Measurements from ENCODE around the gene PES1. TPM values are rescaled to one million over a fixed set of nuclear protein-coding genes. Genes with fewer than 3 reads are reported as not detected.
"Not testable (repeated sequence)": the region's sequence is repeated elsewhere in the genome, so short reads cannot be mapped to it uniquely, and the experiment has no call there.

Gene PES1
- total RNA-seq, 4 donors from 2014 or later: 45.3 to 67.0 (median 58.4) TPM

DNA sequence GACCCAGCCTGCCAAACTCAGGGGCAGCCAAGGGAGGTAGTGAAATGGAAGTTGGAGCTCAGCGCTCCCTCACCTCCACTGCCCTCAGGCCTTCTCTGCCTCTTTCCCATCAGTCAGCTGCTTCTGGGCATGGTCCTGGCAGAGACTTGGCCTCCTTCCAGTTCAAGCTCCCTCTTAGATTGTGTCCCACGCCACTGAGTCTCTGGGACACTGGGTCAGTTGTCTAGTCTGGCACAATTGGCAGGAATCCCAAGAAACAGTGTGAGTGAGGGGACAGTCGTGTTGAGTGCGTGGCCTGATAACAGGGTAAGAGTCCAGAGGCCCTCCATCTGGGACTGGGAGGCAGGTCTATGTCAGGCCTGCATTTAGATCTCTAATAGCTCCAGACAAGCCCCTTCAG, 36.8 kb upstream of the PES1 start:
- Histone ChIP-seq H3K4me1 (no peaks in the 10 kb centered on the region), H3K27ac (no peak overlapping the region), H3K36me3 (no peaks in the 10 kb centered on the region), H3K9me3 (no peaks in the 10 kb centered on the region), H3K4me3 (no peak overlapping the region), H3K27me3 (no peaks in the 10 kb centered on the region)
- no peak for DNase-seq
- intact Hi-C loops (cut with DNase I): no loop called here
- no peak for TF ChIP-seq POLR2A (IDR thresholded peaks at IDR 0.05)
- TF ChIP-seq, protein P1, sequence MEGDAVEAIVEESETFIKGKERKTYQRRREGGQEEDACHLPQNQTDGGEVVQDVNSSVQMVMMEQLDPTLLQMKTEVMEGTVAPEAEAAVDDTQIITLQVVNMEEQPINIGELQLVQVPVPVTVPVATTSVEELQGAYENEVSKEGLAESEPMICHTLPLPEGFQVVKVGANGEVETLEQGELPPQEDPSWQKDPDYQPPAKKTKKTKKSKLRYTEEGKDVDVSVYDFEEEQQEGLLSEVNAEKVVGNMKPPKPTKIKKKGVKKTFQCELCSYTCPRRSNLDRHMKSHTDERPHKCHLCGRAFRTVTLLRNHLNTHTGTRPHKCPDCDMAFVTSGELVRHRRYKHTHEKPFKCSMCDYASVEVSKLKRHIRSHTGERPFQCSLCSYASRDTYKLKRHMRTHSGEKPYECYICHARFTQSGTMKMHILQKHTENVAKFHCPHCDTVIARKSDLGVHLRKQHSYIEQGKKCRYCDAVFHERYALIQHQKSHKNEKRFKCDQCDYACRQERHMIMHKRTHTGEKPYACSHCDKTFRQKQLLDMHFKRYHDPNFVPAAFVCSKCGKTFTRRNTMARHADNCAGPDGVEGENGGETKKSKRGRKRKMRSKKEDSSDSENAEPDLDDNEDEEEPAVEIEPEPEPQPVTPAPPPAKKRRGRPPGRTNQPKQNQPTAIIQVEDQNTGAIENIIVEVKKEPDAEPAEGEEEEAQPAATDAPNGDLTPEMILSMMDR (IDR thresholded peaks at IDR 0.05): no peak
- WGBS, 2 donors: 87 to 100% methylated on average over 1 to 2 of the region's 4 CpGs

DNA sequence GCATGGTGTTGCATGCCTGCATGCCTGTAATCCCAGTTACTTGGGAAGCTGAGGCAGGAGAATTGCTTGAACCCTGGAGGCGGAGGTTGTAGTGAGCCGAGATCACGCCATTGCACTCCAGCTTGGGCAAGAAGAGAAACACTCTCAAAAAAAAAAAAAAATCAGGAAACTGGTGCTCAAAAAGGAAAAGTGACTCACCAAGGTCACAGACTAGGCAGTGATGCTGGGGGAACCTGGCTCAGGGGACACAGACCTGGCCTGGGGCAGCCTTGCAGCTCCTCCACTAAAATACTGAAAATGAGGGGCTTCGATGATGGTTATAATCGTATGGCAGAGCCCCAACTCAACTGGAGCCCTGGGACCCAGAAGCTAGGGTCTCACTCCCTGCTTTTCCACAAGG, 35.8 kb upstream of the PES1 start:
- no peak for DNase-seq
- intact Hi-C loops (cut with DNase I): no loop called here
- WGBS, 2 donors: 81 to 87% methylated on average over 5 of the region's 5 CpGs

DNA sequence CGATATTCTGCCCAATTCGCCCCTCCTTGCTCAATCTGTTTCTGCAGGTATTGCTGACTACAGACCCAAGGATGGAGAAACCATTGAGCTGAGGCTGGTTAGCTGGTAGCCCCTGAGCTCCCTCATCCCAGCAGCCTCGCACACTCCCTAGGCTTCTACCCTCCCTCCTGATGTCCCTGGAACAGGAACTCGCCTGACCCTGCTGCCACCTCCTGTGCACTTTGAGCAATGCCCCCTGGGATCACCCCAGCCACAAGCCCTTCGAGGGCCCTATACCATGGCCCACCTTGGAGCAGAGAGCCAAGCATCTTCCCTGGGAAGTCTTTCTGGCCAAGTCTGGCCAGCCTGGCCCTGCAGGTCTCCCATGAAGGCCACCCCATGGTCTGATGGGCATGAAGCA, 34.7 kb upstream of the PES1 start:
- 82 to 84% methylated on average over 4 to 5 of the region's 5 CpGs for WGBS, 2 donors
- no peaks in the 10 kb centered on the region for H3K9me3 ChIP-seq
- intact Hi-C loops (cut with DNase I): no loop called here

More for the DNA sequence above, 35.8 kb upstream of the PES1 start:
- H3K9me3 ChIP-seq: no peaks in the 10 kb centered on the region
- H3K27me3 ChIP-seq: no peaks in the 10 kb centered on the region
- no peaks in the 10 kb centered on the region for H3K4me1 ChIP-seq
- H3K27ac ChIP-seq: no peak overlapping the region
- H3K4me3 ChIP-seq: no peak overlapping the region
- TF ChIP-seq, protein P1 (IDR thresholded peaks at IDR 0.05): no peak
- no peak for TF ChIP-seq POLR2A (IDR thresholded peaks at IDR 0.05)
- peaks cover 0 to 4% (median 0%) of the 10 kb centered on the region in 3 donors for H3K36me3 ChIP-seq

DNA sequence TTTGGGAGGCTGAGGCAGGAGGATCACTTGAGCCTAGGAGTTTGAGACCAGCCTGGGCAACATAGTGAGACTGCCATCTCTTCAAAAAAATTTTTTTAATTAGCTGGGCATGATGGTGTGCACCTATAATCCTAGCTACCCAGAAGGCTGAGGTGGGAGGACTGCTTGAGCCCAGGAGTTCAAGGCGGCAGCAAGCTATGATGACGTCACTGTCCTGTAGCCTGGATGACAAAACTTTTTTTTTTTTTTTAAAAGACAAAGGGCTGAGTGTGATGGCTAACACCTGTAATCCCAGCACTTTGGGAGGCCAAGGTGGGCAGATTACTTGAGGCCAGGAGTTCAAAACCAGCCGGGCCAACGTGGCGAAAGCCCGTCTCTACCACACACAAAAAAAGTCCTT, 28.2 kb upstream of the PES1 start:
- H3K36me3 ChIP-seq: peaks cover 0 to 24% (median 0%) of the 10 kb centered on the region in 3 donors
- intact Hi-C loops (cut with DNase I); H3K27me3 ChIP-seq; DNase-seq; H3K4me1 ChIP-seq; H3K27ac ChIP-seq; H3K9me3 ChIP-seq; H3K4me3 ChIP-seq: not testable (repeated sequence)
- WGBS, 2 donors: 60 to 94% methylated on average over 1 to 6 of the region's 6 CpGs

More for the DNA sequence above, 34.7 kb upstream of the PES1 start:
- no peaks in the 10 kb centered on the region for H3K4me1 ChIP-seq
- H3K4me3 ChIP-seq: no peak overlapping the region
- no peak overlapping the region for H3K27ac ChIP-seq
- TF ChIP-seq, protein P1 (IDR thresholded peaks at IDR 0.05): no peak
- TF ChIP-seq POLR2A (IDR thresholded peaks at IDR 0.05): no peak
- no peak for DNase-seq
- H3K27me3 ChIP-seq: no peaks in the 10 kb centered on the region
- H3K36me3 ChIP-seq: peaks cover 0 to 7% (median 0%) of the 10 kb centered on the region in 3 donors

DNA sequence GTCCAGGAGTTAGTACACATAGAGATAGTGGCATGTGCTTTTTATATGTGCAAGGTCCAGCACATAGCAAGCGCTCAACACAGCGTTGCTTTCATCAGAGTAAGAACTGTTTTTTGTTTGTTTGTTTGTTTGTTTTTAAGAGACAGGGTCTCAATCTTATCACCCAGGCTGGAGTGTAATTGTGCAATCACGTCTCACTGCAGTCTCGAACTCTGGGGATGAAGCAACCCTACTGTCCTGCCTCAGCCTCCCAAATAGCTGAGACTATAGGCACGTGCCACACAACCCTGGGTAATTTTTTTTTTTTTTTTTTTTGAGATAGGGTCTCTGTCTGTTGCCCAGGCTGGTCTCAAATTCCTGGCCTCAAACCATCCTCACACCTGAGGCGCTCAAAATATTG, 26.1 kb upstream of the PES1 start:
- no peaks in the 10 kb centered on the region for H3K27me3 ChIP-seq
- no peaks in the 10 kb centered on the region for H3K9me3 ChIP-seq
- H3K27ac ChIP-seq: no peak overlapping the region
- peaks cover 0 to 6% (median 0%) of the 10 kb centered on the region in 3 donors for H3K4me1 ChIP-seq
- peaks cover 0 to 40% (median 0%) of the 10 kb centered on the region in 3 donors for H3K36me3 ChIP-seq
- no peak overlapping the region for H3K4me3 ChIP-seq
- intact Hi-C loops (cut with DNase I): no loop called here
- TF ChIP-seq, protein P1 (IDR thresholded peaks at IDR 0.05): no peak
- no peak for TF ChIP-seq POLR2A (IDR thresholded peaks at IDR 0.05)
- DNase-seq: no peak
- 82 to 85% methylated on average over 6 of the region's 6 CpGs for WGBS, 2 donors

DNA sequence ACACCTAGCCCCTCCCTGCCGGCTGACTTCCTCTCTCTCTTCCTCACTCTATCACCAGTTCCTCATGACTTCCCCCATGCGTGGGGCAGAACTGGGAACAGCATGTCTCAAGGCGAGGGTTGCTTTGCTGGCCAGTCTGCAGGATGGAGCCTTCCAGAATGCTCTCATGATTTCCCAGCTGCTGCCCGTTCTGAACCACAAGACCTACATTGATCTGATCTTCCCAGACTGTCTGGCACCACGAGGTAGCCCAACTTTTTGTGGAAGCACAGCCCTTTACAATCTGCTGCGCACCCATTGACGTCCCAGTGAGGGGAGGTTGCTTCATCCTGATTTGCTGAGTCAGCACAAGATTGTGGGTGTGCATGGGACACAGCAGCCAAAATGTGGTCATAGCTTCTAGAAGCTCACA, 23.8 kb upstream of the PES1 start:
- Histone ChIP-seq H3K4me3 (no peak overlapping the region), H3K27ac (no peak overlapping the region), H3K36me3 (peaks cover 0 to 40% (median 0%) of the 10 kb centered on the region in 3 donors), H3K27me3 (no peaks in the 10 kb centered on the region), H3K4me1 (peaks cover 0 to 6% (median 0%) of the 10 kb centered on the region in 3 donors), H3K9me3 (no peaks in the 10 kb centered on the region)
- TF ChIP-seq, protein P1 (IDR thresholded peaks at IDR 0.05): no peak
- intact Hi-C loops (cut with DNase I): no loop called here
- DNase-seq: no peak
- 71 to 73% methylated on average over 5 to 7 of the region's 7 CpGs for WGBS, 2 donors

Measured in esophagus squamous epithelium (tissue), 5 donors.